GM23248 (cell line): ENCODE measurements around the gene C11orf98. TPM values are rescaled to one million over a fixed set of nuclear protein-coding genes. Genes with fewer than 3 reads are reported as not detected.

Source experiments
- DNase-seq: peaks from one replicate; pipeline ENCODE4 v3.0.0-alpha.2; 2015
- H2AFZ ChIP-seq: fragments of 200-600 bp; sonication (generic); 2 replicates; pipeline ENCODE4 v1.6.1; 2016; ENCODE audit warnings: antibody characterized with exemption
- H3F3A ChIP-seq: fragments of 200-600 bp; sonication (generic); 2 replicates; pipeline ENCODE4 v1.6.1; 2016; ENCODE audit warnings: mild to moderate bottlenecking, antibody characterized with exemption, mixed run types; ENCODE audit not compliant: insufficient read depth
- H3K27ac ChIP-seq: fragments of 200-600 bp; sonication (generic); 2 replicates; pipeline ENCODE4 v1.5.1; 2016; ENCODE audit warnings: mild to moderate bottlenecking
- H3K27me3 ChIP-seq: fragments of 200-600 bp; sonication (generic); replicated peaks from 2 replicates; pipeline ENCODE4 v1.6.1; 2016; ENCODE audit warnings: mild to moderate bottlenecking; ENCODE audit not compliant: insufficient read depth
- H3K36me3 ChIP-seq: fragments of 200-600 bp; sonication (generic); 2 replicates; pipeline ENCODE4 v1.6.1; 2016; ENCODE audit warnings: low read depth, mild to moderate bottlenecking
- H3K4me1 ChIP-seq: fragments of 200-600 bp; sonication (generic); 2 replicates; pipeline ENCODE4 v1.6.1; 2016; ENCODE audit warnings: mild to moderate bottlenecking; ENCODE audit not compliant: insufficient read depth
- H3K4me2 ChIP-seq: fragments of 200-600 bp; sonication (generic); one replicate; pipeline ENCODE4 v1.6.1; 2016; ENCODE audit warnings: mild to moderate bottlenecking; ENCODE audit not compliant: unreplicated experiment
- H3K4me3 ChIP-seq: fragments of 200-600 bp; sonication (generic); 2 replicates; pipeline ENCODE4 v1.5.1; 2016; ENCODE audit warnings: mild to moderate bottlenecking
- H3K79me2 ChIP-seq: fragments of 200-600 bp; sonication (generic); 2 replicates; pipeline ENCODE4 v1.6.1; 2016; ENCODE audit warnings: mild to moderate bottlenecking; ENCODE audit not compliant: insufficient read depth
- H3K9ac ChIP-seq: fragments of 200-600 bp; sonication (generic); 2 replicates; pipeline ENCODE4 v1.6.1; 2016; ENCODE audit warnings: mild to moderate bottlenecking
- H3K9me2 ChIP-seq: fragments of 200-600 bp; sonication (generic); 2 replicates; pipeline ENCODE4 v1.6.1; 2016; ENCODE audit warnings: mixed run types, mild to moderate bottlenecking, moderate library complexity; ENCODE audit not compliant: insufficient read depth
- H3K9me3 ChIP-seq: fragments of 200-600 bp; sonication (generic); one replicate; pipeline ENCODE4 v1.6.1; 2017; ENCODE audit warnings: low read depth
- H4K20me1 ChIP-seq: fragments of 200-600 bp; sonication (generic); 2 replicates; pipeline ENCODE4 v1.6.0; 2016; ENCODE audit not compliant: insufficient read depth
- EZH2 ChIP-seq: fragments of 200-600 bp; sonication (generic); IDR thresholded peaks from 2 replicates; pipeline ENCODE4 v1.6.1; 2018; ENCODE audit warnings: antibody characterized with exemption, mild to moderate bottlenecking; ENCODE audit not compliant: insufficient read depth, poor library complexity, severe bottlenecking
- EZH2phosphoT487 ChIP-seq: fragments of 200-600 bp; sonication (generic); IDR thresholded peaks from 2 replicates; pipeline ENCODE4 v1.6.1; 2018; ENCODE audit warnings: antibody characterized with exemption, moderate library complexity, mild to moderate bottlenecking, low read depth; ENCODE audit not compliant: insufficient read depth
- WGBS, 2 experiments: methylation state at CpG; one replicate each; pipeline ENCODE4 v1.1.6; 2015 to 2017; ENCODE audit warnings: low lambda C conversion rate in 2 of 2, low coverage in 1 of 2; ENCODE audit errors: missing lambda C conversion rate in 2 of 2; 5-methylcytosine and 5-hydroxymethylcytosine counted together
- in situ Hi-C: fragments of 300-500 bp; cut with MboI; formaldehyde crosslinking; loops from 2 replicates; pipeline ENCODE4 v1.15.0; 2020
- polyA plus RNA-seq: library from polyadenylated mRNA; unstranded; fragments of >200 nt; fragmentation: Nextera tagmentation; extraction: Ambion mirVana; gene quantifications from 2 replicates; pipeline ENCODE4 v1.2.1, GENCODE V29; 2016
- small RNA-seq: library from RNA; depleted of rRNA; stranded (forward); fragments of <200 nt; gene quantifications from one replicate; pipeline ENCODE3, GENCODE V24; 2014; ENCODE audit warnings: low read depth, low replicate concordance
- total RNA-seq: library from RNA; depleted of rRNA; stranded (reverse); fragments of >200 nt; shearing (Covaris generic); gene quantifications from 2 replicates; pipeline ENCODE4 v1.2.3, GENCODE V29; 2014; rRNA removed

The C11orf98 gene
- total and polyA plus RNA-seq, 2 experiments from 2014 or later, result 24.2 to 76.8 TPM

GRCh38 chr11:62615521-62615920, 49.5 kb downstream of the C11orf98 start:
- Histone ChIP-seq H3F3A (peaks cover 10% of the 10 kb centered on the region), H3K4me2 (no peak overlapping the region), H3K9ac (no peak overlapping the region), H3K27ac (no peak overlapping the region), H4K20me1 (no peaks in the 10 kb centered on the region), H3K4me3 (no peak overlapping the region), H3K9me3 (no peaks in the 10 kb centered on the region), H3K4me1 (peaks cover 12% of the 10 kb centered on the region), H3K9me2 (no peaks in the 10 kb centered on the region), H3K36me3 (no peaks in the 10 kb centered on the region), H2AFZ (no peak overlapping the region), H3K79me2 (peaks cover 33% of the 10 kb centered on the region), H3K27me3 (no peaks in the 10 kb centered on the region)
- 79 to 81% methylated on average over 7 of the region's 7 CpGs for WGBS, 2 experiments
- DNase-seq, result no peak
- in situ Hi-C loops, result no loop called here
- TF ChIP-seq EZH2phosphoT487 (no peak), EZH2 (no peak)

- H2AFZ ChIP-seq, result no peak overlapping the region
- peaks cover 33% of the 10 kb centered on the region for H3K79me2 ChIP-seq
- H3K9me2 ChIP-seq, result no peaks in the 10 kb centered on the region
- peaks cover 5% of the 10 kb centered on the region; the same call in 1 of the 2 replicates for H3K4me1 ChIP-seq
- no peak overlapping the region for H3K4me3 ChIP-seq
- DNase-seq, result peak; percentile 63
- H3K27me3 ChIP-seq, result no peaks in the 10 kb centered on the region
- H3K36me3 ChIP-seq, result no peaks in the 10 kb centered on the region
- peaks cover 9% of the 10 kb centered on the region; the same call in 1 of the 2 replicates for H3F3A ChIP-seq
- TF ChIP-seq EZH2 (no peak), EZH2phosphoT487 (no peak)
- H4K20me1 ChIP-seq, result no peaks in the 10 kb centered on the region
- H3K9me3 ChIP-seq, result no peaks in the 10 kb centered on the region
- H3K9ac ChIP-seq, result no peak overlapping the region
- no peak overlapping the region for H3K27ac ChIP-seq
- 74 to 78% methylated on average over 8 of the region's 8 CpGs for WGBS, 2 experiments
- H3K4me2 ChIP-seq, result no peak overlapping the region
- in situ Hi-C loops, result no loop called here
These were observed 50.7 kb downstream of the C11orf98 start for GRCh38 chr11:62614275-62614674.

- in situ Hi-C loops, result no loop called here
- H3F3A ChIP-seq, result peaks cover 9% of the 10 kb centered on the region; the same call in 1 of the 2 replicates
- H3K36me3 ChIP-seq, result no peaks in the 10 kb centered on the region
- H3K79me2 ChIP-seq, result peaks cover 27% of the 10 kb centered on the region
- 36 to 37% methylated on average over 15 of the region's 15 CpGs for WGBS, 2 experiments
- H3K9me3 ChIP-seq, result no peaks in the 10 kb centered on the region
- no peak overlapping the region for H3K4me2 ChIP-seq
- no peaks in the 10 kb centered on the region for H3K9me2 ChIP-seq
- TF ChIP-seq EZH2, result no peak
- no peak for TF ChIP-seq EZH2phosphoT487
- peak overlapping the region; percentile 80 for H2AFZ ChIP-seq
- H3K4me1 ChIP-seq, result peaks cover 5% of the 10 kb centered on the region; the same call in 1 of the 2 replicates
- no peak overlapping the region for H3K9ac ChIP-seq
- H3K4me3 ChIP-seq, result no peak overlapping the region
- no peaks in the 10 kb centered on the region for H3K27me3 ChIP-seq
- peak overlapping the region; percentile 67 for H3K27ac ChIP-seq
- no peaks in the 10 kb centered on the region for H4K20me1 ChIP-seq
- DNase-seq, result peak; percentile 32
These were observed 51.7 kb downstream of the C11orf98 start for GRCh38 chr11:62613291-62613778.

Small RNAs within 50 kb of the gene (small RNA-seq; reads per million reads assigned to genes)
- gene SNORA57, result not detected

Other genes with a start within 250 kb of the C11orf98 start
- not detected in 2 replicates for gene SCGB1A1, start 246.2 kb downstream of the C11orf98 start, total RNA-seq
- not detected in 2 replicates for gene SCGB1A1, start 246.2 kb downstream of the C11orf98 start, polyA plus RNA-seq
- gene AHNAK, start 118.4 kb downstream of the C11orf98 start, total RNA-seq, result 548 and 557 TPM in 2 replicates
- 163 and 167 TPM in 2 replicates for gene AHNAK, start 118.4 kb downstream of the C11orf98 start, polyA plus RNA-seq
- gene EEF1G, start 91.3 kb downstream of the C11orf98 start, total RNA-seq, result 1,322 and 1,677 TPM in 2 replicates
- gene EEF1G, start 91.3 kb downstream of the C11orf98 start, polyA plus RNA-seq, result 533 and 544 TPM in 2 replicates
- 6.1 and 7.7 TPM in 2 replicates for gene TUT1, start 73.7 kb downstream of the C11orf98 start, total RNA-seq
- 11.1 and 12.1 TPM in 2 replicates for gene TUT1, start 73.7 kb downstream of the C11orf98 start, polyA plus RNA-seq
- 98.8 and 114 TPM in 2 replicates for gene MTA2, start 63.3 kb downstream of the C11orf98 start, total RNA-seq
- gene MTA2, start 63.3 kb downstream of the C11orf98 start, polyA plus RNA-seq, result 26.3 and 28.9 TPM in 2 replicates
- gene EML3, start 52.4 kb downstream of the C11orf98 start, total RNA-seq, result 43.4 and 47.2 TPM in 2 replicates
- 32.8 and 34.8 TPM in 2 replicates for gene EML3, start 52.4 kb downstream of the C11orf98 start, polyA plus RNA-seq
- 3.4 and 6.5 TPM in 2 replicates for gene ROM1, start 52.0 kb downstream of the C11orf98 start, total RNA-seq
- 5.4 and 8.8 TPM in 2 replicates for gene ROM1, start 52.0 kb downstream of the C11orf98 start, polyA plus RNA-seq
- gene B3GAT3, start 43.2 kb downstream of the C11orf98 start, total RNA-seq, result 32.1 and 35.6 TPM in 2 replicates
- gene B3GAT3, start 43.2 kb downstream of the C11orf98 start, polyA plus RNA-seq, result 44.2 and 46.7 TPM in 2 replicates
- gene GANAB, start 18.6 kb downstream of the C11orf98 start, total RNA-seq, result 307 and 312 TPM in 2 replicates
- 224 and 225 TPM in 2 replicates for gene GANAB, start 18.6 kb downstream of the C11orf98 start, polyA plus RNA-seq
- 26.4 and 30.4 TPM in 2 replicates for gene INTS5, start 11.9 kb downstream of the C11orf98 start, total RNA-seq
- 17.1 and 18.9 TPM in 2 replicates for gene INTS5, start 11.9 kb downstream of the C11orf98 start, polyA plus RNA-seq
- gene CSKMT, start 102 bp upstream of the C11orf98 start, total RNA-seq, result 5.4 and 6.1 TPM in 2 replicates
- gene CSKMT, start 102 bp upstream of the C11orf98 start, polyA plus RNA-seq, result 2.9 and 3.6 TPM in 2 replicates
- gene UQCC3, start 6.5 kb upstream of the C11orf98 start, total RNA-seq, result 2.3 and 5.9 TPM in 2 replicates
- 14.5 and 15.1 TPM in 2 replicates for gene UQCC3, start 6.5 kb upstream of the C11orf98 start, polyA plus RNA-seq
- gene LBHD1, start 7.1 kb upstream of the C11orf98 start, total RNA-seq, result 5.8 and 12.6 TPM in 2 replicates
- 3.6 and 4.3 TPM in 2 replicates for gene LBHD1, start 7.1 kb upstream of the C11orf98 start, polyA plus RNA-seq
- gene UBXN1, start 13.9 kb upstream of the C11orf98 start, total RNA-seq, result 131 and 135 TPM in 2 replicates
- gene UBXN1, start 13.9 kb upstream of the C11orf98 start, polyA plus RNA-seq, result 84.0 and 85.3 TPM in 2 replicates
- gene LRRN4CL, start 24.3 kb upstream of the C11orf98 start, total RNA-seq, result 6.9 and 12.3 TPM in 2 replicates
- 2.1 and 2.3 TPM in 2 replicates for gene LRRN4CL, start 24.3 kb upstream of the C11orf98 start, polyA plus RNA-seq
- gene BSCL2, start 42.2 kb upstream of the C11orf98 start, total RNA-seq, result 51.0 and 63.5 TPM in 2 replicates
- gene BSCL2, start 42.2 kb upstream of the C11orf98 start, polyA plus RNA-seq, result 74.5 and 79.0 TPM in 2 replicates
- gene GNG3, start 42.5 kb upstream of the C11orf98 start, total RNA-seq, result not detected in 2 replicates
- gene GNG3, start 42.5 kb upstream of the C11orf98 start, polyA plus RNA-seq, result 0.29 TPM in 1 of 2 replicates, not detected in the other
- 2.9 and 5.0 TPM in 2 replicates for gene HNRNPUL2, start 62.2 kb upstream of the C11orf98 start, total RNA-seq
- 2.1 and 3.1 TPM in 2 replicates for gene HNRNPUL2, start 62.2 kb upstream of the C11orf98 start, polyA plus RNA-seq
- gene TTC9C, start 63.3 kb upstream of the C11orf98 start, total RNA-seq, result 28.9 and 54.6 TPM in 2 replicates
- gene TTC9C, start 63.3 kb upstream of the C11orf98 start, polyA plus RNA-seq, result 40.1 and 46.6 TPM in 2 replicates
- 6.6 and 8.0 TPM in 2 replicates for gene ZBTB3, start 89.0 kb upstream of the C11orf98 start, total RNA-seq
- gene ZBTB3, start 89.0 kb upstream of the C11orf98 start, polyA plus RNA-seq, result 4.9 and 5.5 TPM in 2 replicates
- 61.2 and 73.3 TPM in 2 replicates for gene POLR2G, start 96.4 kb upstream of the C11orf98 start, total RNA-seq
- gene POLR2G, start 96.4 kb upstream of the C11orf98 start, polyA plus RNA-seq, result 154 and 156 TPM in 2 replicates
- gene TAF6L, start 106.2 kb upstream of the C11orf98 start, total RNA-seq, result 11.6 and 22.5 TPM in 2 replicates
- 8.2 and 9.1 TPM in 2 replicates for gene TAF6L, start 106.2 kb upstream of the C11orf98 start, polyA plus RNA-seq
- 73.3 and 151 TPM in 2 replicates for gene TMEM179B, start 122.2 kb upstream of the C11orf98 start, total RNA-seq
- 140 and 150 TPM in 2 replicates for gene TMEM179B, start 122.2 kb upstream of the C11orf98 start, polyA plus RNA-seq
- 32.0 and 33.4 TPM in 2 replicates for gene TMEM223, start 126.8 kb upstream of the C11orf98 start, total RNA-seq
- 31.4 and 34.2 TPM in 2 replicates for gene TMEM223, start 126.8 kb upstream of the C11orf98 start, polyA plus RNA-seq
- gene NXF1, start 140.2 kb upstream of the C11orf98 start, total RNA-seq, result 25.0 and 32.0 TPM in 2 replicates
- 51.1 and 53.3 TPM in 2 replicates for gene NXF1, start 140.2 kb upstream of the C11orf98 start, polyA plus RNA-seq
- gene STX5, start 166.8 kb upstream of the C11orf98 start, total RNA-seq, result 43.9 and 45.7 TPM in 2 replicates
- gene STX5, start 166.8 kb upstream of the C11orf98 start, polyA plus RNA-seq, result 32.0 and 34.0 TPM in 2 replicates
- gene TEX54, start 167.6 kb upstream of the C11orf98 start, total RNA-seq, result not detected in 2 replicates
- gene TEX54, start 167.6 kb upstream of the C11orf98 start, polyA plus RNA-seq, result 0.44 TPM in 1 of 2 replicates, not detected in the other
- 41.4 and 50.4 TPM in 2 replicates for gene WDR74, start 174.4 kb upstream of the C11orf98 start, total RNA-seq
- 33.6 and 34.3 TPM in 2 replicates for gene WDR74, start 174.4 kb upstream of the C11orf98 start, polyA plus RNA-seq
- 290 and 301 TPM in 2 replicates for gene SLC3A2, start 215.7 kb upstream of the C11orf98 start, total RNA-seq
- 310 and 319 TPM in 2 replicates for gene SLC3A2, start 215.7 kb upstream of the C11orf98 start, polyA plus RNA-seq